GM18909 (cell line): Measurements from ENCODE around the gene STAG3.
"Not testable (repeated sequence)": the region's sequence is repeated elsewhere in the genome, so short reads cannot be mapped to it uniquely, and the experiment has no call there.

ENCODE experiments used
- ATAC-seq: cut with Tn5 transposase; IDR thresholded peaks from one replicate; pipeline ENCODE4 v1.9.1; 2021; ENCODE audit warnings: mild to moderate bottlenecking; ENCODE audit not compliant: unreplicated experiment, poor library complexity

The STAG3 gene

GRCh38 chr7:100177045-100178001, at the start of gene STAG3, which contains the start of gene GPC2:
Gene STAG3, plus strand, starts transcription at chr7:100177918. Its CDS starts 2,639 bp downstream, at chr7:100180557.
Gene GPC2, minus strand, starts transcription at chr7:100177381. Its CDS starts 182 bp downstream, at chr7:100177199.
- peak; percentile 86 for ATAC-seq

- ATAC-seq, result no peak
Observed at GRCh38 chr7:100128637-100128963, 49.1 kb upstream of the STAG3 start.

- not testable (repeated sequence) for ATAC-seq
Observed at GRCh38 chr7:100130220-100130607, 47.5 kb upstream of the STAG3 start.

GRCh38 chr7:100130608-100131453, 46.9 kb upstream of the STAG3 start:
- no peak for ATAC-seq

DNA sequence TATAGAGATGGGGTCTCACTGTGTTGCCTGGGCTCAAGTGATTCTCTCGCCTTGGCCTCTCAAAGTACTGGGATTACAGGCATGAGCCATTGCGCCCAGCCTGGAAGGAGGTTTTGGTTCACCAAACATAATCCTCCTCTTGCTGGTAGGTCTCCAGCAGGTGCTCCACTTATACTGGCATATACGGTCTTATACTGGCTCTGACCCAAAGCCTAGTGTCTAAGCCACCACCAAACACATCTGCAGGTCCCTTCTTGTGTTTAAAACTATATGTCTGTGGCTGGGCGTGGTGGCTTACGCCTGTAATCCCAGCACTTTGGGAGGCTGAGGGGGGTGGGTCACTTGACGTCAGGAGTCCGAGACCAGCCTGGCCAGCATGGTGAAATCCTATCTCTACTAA, 45.6 kb upstream of the STAG3 start:
- no peak for ATAC-seq

GRCh38 chr7:100132697-100133151, 45.0 kb upstream of the STAG3 start:
- ATAC-seq, result peak; percentile 69

DNA sequence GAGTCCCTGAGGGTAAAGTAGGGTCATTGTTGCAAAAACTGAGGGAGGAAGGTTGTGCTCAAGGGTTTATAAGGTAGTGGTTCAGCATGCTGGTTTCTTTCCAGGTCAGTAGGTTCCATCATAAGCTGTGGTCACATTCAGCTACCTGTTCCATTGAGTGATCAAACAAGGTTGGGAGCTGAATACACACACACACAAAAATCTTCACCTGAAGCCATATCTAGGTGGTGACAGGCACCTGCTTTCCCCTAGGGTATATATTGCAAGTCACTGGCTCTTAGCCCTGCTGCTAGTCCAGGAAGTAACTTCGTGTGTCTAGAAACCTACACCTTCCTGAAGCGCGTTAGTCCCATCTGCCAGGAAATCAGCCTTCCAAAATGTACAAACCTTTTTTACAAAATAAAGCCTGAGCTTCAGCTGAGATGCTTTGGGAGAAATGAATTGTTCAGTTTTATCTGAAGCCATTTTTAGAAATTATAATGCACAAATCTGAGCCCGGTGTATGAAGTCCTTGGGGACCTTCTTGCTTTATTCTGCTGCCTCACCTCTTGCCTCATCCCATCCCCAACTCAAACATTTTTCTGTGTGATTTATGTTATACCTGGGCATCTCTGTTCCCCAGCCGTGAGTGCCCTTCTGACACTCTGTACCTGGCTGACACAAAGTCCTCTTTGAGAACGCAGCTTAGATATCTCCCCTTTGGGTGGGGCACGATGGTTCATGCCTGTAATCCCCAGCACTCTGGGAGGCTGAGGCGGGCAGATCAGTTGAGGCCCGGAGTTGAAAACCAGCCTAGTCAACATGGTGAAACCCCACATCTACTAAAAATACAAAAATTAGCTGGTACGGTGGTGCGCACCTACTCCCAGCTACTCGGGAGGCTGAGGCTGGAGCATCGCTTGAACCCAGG, 39.6 kb upstream of the STAG3 start:
- no peak for ATAC-seq

DNA sequence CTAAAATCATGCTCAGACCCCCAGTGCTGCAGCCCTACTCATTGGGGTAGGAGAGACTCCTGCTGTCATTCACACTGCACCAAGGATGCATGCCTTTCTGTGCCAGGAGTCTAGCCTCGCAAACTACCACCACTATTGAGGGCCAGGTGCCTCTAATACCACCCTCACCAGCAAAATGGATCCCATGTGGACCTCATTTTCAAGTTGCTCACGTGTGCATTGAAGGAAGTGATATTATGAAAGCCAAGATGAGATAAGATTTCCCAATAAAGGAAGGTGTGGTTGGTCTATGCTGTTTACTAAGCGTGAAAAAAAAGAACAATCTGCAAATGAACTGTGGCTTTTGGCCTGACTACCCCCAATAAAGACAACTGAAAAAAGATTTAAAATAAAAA, 36.2 kb upstream of the STAG3 start:
- ATAC-seq, result no peak

- no peak for ATAC-seq
Observed at GRCh38 chr7:100142461-100142860, 35.3 kb upstream of the STAG3 start.

DNA sequence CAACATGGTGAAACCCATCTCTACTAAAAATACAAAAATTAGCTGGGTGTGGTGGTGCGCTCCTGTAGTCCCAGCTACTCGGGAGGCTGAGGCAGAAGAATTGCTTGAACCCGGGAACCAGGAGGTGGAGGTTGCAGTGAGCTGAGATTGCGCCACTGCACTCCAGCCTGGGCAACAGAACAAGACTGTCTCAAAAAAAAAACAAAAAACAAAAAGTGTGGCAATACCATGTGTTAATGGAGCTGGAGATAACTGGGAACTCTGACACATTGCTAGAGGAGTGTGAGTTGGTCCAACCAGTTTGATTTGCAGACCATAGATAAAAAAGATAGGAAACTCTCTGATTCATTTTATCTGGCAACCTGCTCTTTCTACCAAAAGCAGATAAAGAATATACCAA, 31.4 kb upstream of the STAG3 start:
- ATAC-seq, result not testable (repeated sequence)

DNA sequence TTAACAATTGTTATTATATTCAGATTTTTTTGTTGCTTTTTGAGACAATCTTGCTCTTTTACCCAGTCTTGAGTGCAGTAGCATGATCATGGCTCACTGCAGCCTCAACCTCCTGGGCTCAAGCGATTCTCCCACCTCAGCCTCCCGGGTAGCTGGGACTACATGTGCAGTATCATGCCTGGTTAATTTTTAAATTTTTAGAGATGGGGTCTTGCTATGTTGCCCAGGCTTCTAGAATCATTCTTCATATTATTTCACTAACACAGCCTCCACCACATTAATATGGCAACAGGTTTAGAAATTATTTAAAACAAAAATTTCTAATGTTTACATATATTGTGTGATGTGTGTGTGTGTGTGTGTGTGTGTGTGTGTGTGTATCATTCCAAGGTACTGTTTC, 30.4 kb upstream of the STAG3 start:
- ATAC-seq, result no peak

GRCh38 chr7:100148225-100148558, 29.5 kb upstream of the STAG3 start:
- no peak for ATAC-seq

DNA sequence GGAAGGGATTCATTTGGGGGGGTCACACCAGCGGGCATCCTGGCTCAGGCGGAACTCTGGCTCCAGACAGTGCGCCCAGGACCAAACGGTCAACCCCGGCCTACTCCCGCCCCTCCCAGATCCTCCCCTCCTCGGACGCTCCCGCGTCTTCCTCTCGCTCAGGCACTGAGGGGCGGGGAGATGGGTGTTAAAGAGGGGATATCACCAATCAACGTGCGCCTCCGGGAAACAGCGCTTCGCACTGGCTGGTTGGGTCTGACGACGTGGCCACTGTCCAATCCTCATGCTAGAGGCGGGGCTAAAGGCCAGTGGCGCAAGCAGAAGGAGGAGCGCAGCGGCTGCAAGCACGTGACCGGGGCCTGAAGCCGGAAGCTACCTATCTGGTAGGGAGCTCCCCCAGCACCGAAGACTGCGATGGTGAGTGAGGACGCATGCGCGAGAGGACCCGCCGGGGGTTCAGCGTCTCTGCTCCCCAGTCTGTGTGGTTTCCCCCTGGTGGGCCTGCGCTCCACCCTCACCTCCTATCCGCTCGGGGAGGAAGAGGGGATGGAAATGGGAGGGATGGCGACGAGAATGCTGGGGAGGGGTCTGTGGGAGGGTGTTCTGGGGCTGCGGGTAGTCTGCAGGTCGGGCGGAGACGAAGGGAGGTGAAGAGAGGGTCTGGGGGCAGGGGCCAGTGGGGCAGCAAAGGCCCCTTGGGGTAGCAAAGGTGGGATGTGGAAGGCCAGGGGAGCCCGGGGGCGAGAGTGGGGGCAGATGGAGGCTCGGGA, 29.0 kb upstream of the STAG3 start, which contains the start of gene LAMTOR4:
Gene LAMTOR4, plus strand, starts transcription at position 360 of the 770 bp plus-strand sequence. Its CDS starts 55 bp downstream, at position 415.
- peak; percentile 99 for ATAC-seq

GRCh38 chr7:100152404-100152803, 25.3 kb upstream of the STAG3 start:
- no peak for ATAC-seq

GRCh38 chr7:100152937-100153666, 24.6 kb upstream of the STAG3 start:
- ATAC-seq, result no peak

- no peak for ATAC-seq
Observed at GRCh38 chr7:100153708-100154535, 23.8 kb upstream of the STAG3 start.

DNA sequence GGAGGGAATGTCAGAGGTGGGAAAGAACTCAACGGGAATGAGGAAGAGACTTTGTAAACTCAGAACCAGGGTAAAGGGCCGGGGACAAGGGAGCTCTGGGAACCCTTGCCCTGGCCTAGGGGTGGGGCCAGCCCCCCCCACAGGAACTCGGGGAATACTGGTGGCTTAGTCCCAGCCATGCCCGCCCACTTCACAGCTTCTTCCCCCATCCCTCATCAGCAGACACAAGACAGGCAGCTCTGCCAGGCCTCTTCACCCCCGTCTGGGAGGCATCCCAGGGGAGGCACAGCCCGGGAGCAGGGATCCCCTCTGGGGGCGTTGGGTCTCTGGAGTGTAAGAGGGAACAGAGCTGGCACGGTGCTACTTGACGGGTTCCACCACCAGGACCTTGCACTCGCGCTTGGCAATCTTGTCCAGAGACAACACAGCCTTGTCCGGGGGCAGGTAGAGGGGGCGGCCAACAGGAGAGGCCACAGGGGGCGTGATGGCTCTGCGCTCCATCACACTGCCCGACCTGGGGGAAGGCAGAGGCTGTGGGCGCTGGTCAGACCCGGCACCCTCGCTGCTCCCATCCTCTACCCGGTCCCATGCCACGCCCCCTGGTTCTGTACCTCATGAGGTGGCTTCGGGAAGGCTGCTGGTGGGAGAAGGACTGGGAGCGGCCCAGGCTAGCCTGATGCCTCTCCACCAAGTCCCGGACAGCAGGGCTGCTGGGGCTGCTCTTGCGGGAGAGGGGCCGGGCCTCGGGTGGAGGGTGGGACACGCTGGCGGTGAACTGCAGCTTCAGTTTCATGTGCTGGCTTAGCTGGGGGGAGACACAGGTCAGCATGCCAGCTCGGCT, 22.8 kb upstream of the STAG3 start:
- no peak for ATAC-seq
